GM18873 (cell line): Measurements from ENCODE around the gene CRYBG2.
"Not testable (repeated sequence)": the region's sequence is repeated elsewhere in the genome, so short reads cannot be mapped to it uniquely, and the experiment has no call there.

Experiments used
- ATAC-seq: cut with Tn5 transposase; IDR thresholded peaks from one replicate; pipeline ENCODE4 v1.9.1; 2021; ENCODE audit warnings: mild to moderate bottlenecking, moderate library complexity, moderate number of reproducible peaks; ENCODE audit not compliant: unreplicated experiment, low FRiP score

CRYBG2 gene

DNA sequence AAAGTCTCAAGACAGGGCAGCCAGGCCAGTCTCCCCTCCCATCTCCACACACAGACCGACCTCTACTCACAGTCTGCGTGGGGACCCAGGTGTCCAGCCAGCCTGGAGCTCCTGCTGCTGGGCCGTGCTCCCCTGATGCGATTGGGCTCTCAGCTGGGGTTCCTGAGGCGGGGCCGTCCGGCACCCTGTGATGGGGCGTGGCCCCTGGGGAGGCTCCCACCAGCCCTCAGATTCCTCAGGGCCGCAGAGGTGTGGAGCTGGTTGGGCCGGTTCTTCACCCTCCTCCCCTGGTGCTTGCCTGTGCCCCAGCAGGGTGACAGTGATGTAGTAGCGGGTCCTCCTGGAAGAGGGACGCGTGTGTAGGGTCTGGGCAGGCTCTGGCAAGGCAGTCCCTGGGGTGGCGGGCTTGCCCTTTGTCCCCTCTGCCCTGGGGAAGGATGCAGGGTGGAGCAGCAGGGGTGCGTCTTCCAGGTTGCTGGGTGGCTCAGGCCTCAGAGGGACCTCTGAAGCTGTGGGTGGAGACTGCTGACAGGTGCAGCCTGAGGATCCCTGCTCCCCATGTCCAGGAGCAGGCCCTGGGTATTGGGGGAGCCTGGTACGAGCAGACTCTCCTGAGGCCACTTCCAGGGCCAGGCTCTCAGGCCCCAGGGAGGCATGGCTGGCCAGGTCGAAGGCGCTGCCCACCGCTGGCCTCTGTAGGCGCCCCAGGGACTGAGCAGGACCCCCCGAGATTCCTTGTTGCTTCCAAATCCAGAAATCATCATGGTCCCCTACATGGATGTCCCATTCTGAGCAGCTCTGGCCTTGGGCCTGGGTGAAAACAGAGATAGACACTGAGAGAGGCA, at the start of gene CRYBG2:
Gene CRYBG2 (minus strand): TSS at position 155 of the 845 bp plus-strand sequence. CDS start 7,473 bp downstream, outside the sequence.
- ATAC-seq, result no peak

DNA sequence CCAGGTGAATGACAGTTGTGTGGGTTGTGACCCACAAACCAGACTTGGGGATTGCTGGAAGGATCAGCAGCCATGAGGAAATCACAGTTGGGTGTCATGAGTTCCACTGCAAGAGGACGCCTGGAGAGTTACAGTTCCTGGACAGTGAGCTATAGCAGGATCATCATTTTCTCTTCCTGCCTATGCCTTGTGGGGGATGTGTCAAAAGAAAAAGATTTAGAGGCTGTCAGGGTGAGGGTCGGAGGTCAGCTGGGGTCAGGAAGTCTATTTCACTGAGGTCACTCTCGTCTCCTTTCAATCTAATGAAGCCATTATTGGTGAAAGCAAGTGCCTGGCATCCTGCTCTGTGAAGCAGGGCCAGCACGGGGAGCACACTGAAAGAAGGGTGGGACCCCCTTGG, 49.7 kb upstream of the CRYBG2 start:
- ATAC-seq, result no peak

DNA sequence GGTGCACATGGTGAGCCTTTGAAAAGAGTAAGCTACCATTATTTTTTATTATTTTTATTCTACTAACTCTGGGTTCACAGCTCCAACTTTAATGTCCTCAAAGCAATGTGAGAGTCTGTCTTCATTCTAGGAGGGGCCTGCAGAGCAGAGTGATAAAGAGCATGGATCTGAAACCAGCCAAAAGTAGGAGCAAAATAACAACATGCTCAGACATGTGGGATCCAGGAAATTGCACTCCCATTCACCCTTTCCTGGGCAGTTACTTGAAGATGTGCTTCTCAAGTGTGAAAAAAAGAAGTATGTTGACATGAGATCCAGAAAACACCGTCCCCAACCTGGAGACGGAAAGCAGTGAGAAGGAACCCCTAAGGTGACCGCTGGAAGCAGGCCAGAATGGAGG, 48.0 kb upstream of the CRYBG2 start:
- no peak for ATAC-seq

DNA sequence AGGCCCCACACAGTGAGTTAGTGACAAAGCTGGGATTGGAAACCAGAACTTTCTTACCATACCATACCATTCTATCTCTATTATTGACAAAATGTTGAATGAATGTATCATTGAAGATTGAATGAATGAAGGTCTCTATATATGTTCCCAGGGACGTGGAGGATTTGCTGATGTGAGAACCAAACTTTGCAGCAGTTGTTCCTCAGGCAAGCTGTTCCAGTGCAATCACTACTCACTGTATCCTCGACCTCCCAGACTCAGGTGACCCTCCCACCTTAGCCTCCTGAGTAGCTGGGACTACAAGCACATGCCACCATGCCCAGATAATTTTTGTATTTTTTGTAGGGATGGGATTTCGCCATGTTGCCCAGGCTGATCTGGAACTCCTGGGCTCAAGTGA, 45.1 kb upstream of the CRYBG2 start:
- ATAC-seq, result no peak

- no peak for ATAC-seq
Measured at GRCh38 chr1:26395754-26396153, 41.8 kb upstream of the CRYBG2 start.

GRCh38 chr1:26391450-26391849, 37.5 kb upstream of the CRYBG2 start:
- no peak for ATAC-seq

- no peak for ATAC-seq
Measured at GRCh38 chr1:26389604-26390247, 35.8 kb upstream of the CRYBG2 start.

GRCh38 chr1:26388791-26389445, 35.0 kb upstream of the CRYBG2 start:
- no peak for ATAC-seq

DNA sequence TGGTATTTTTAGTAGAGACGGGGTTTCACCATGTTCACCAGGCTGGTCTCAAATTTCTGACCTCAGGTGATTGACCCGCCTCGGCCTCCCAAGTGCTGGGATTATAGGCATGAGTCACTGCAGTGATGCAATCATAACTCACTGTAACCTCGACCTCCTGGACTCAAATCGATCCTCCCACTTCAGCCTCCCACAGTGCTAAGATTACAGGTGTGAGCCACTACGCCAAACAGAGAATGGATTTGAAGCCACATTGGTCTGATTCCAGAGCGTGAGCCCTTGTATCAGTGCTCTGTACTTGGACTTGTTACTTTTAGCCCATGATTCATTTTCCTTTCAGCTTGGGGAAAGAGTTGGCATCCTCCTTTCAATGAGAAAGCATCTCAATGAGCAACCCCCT, 33.5 kb upstream of the CRYBG2 start:
- no peak for ATAC-seq

GRCh38 chr1:26385063-26385462, 31.1 kb upstream of the CRYBG2 start:
- not testable (repeated sequence) for ATAC-seq

GRCh38 chr1:26384076-26384475, 30.1 kb upstream of the CRYBG2 start:
- no peak for ATAC-seq

GRCh38 chr1:26378879-26379251, 24.9 kb upstream of the CRYBG2 start:
- no peak for ATAC-seq

GRCh38 chr1:26378088-26378878, 24.4 kb upstream of the CRYBG2 start:
- ATAC-seq, result no peak

DNA sequence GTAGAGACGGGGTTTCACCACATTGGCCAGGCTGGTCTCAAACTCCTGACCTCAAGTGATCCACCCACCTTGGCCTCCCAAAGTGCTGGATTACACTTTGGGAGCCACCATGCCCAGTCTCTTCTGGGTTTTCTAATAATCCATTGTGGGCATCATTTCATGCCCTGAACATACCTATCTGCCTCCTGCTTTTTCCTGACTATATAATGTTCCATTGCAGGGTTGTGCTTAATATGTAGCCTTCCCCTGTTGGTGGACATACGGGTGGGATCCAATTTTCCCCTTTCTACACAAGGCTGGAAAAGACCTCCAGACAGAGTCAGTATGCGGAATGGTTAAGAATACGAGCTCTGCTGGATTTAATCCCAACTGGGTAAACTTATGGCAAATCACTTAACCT, 22.1 kb upstream of the CRYBG2 start:
- ATAC-seq, result no peak

GRCh38 chr1:26375081-26375480, 21.2 kb upstream of the CRYBG2 start:
- no peak for ATAC-seq

DNA sequence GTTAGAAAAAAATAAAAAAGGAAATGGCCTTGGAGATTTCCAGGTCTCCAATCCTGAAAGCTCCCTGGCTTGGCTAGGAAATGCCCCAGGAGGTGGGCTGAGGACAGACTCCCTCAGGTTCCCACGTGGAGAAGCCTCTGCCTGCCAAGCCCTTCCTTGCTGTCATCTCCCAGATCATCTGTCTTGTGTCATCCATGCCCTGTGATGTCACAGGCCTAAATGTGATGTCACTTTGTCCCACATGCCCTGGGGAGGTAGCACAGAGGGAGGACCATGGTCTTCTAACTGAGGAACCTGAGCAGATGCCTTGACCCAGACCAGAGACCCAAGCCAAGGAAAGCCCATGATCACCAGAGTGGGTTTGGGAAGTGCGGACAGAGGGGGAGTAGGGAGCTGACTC, 20.4 kb upstream of the CRYBG2 start:
- not testable (repeated sequence) for ATAC-seq

- ATAC-seq, result no peak
Measured at GRCh38 chr1:26373789-26374188, 19.9 kb upstream of the CRYBG2 start.

DNA sequence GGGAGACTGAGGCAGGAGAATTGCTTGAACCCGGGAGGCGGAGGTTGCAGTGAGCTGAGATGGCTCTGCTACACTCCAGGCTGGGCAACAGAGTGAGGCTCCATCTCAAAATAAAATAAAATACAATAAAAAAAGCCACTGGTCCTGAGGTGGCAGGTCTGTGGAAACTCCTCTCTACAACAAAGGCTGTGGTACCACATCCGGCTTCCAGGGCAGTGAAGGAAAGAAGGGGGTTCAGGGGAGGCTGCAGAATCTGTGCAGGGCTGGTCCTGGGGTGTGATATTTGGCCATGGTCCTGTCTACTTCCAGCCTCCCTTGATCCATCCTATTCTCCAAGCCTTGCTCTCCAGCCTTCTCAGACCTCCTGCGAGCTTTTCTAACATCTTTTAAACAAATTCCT, 19.4 kb upstream of the CRYBG2 start:
- ATAC-seq, result no peak

DNA sequence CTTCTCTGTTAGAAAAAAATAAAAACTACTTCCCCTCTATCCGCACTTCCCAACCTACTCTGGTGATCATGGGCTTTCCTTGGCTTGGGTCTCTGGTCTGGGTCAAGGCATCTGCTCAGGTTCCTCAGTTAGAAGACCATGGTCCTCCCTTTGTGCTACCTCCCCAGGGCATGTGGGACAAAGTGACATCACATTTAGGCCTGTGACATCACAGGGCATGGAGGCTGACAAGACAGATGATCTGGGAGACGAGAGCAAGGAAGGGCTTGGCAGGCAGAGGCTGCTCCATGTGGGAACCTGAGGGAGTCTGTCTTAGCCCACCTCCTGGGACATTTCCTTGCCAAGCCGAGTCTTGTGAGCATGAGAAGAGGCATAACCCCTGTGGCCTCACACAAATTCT, 18.7 kb upstream of the CRYBG2 start, which contains the start of gene ZNF683:
Gene ZNF683 (minus strand): TSS at position 140 of the 400 bp plus-strand sequence. CDS start 4,179 bp downstream, outside the sequence.
- not testable (repeated sequence) for ATAC-seq

DNA sequence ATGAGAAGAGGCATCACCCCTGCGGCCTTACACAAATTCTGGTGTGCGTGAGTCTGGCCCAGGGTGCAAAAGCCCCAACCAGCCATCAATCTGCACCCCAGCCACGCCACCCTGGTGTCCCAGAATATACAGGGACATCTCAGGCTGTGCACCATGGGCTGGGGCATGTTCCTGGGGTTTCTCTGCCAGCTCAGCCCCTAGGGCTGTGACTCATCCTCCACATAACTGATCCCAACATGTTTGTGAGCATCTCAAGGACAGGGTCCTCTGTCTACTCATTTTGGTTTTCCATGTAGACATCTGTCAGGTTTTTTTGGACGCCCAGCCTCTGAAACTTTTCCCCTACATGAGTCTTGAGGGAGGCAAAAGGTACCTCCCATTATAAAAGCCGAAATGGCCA, 18.1 kb upstream of the CRYBG2 start:
- no peak for ATAC-seq
